NT2/D1 (cell line): Measurements from ENCODE around the gene CHRNA9.

Source experiments
- YY1 ChIP-seq: IDR thresholded peaks from 2 replicates; pipeline ENCODE4 v1.6.1; 2011; ENCODE audit not compliant: insufficient read length, insufficient read depth
- ZNF274 ChIP-seq: IDR thresholded peaks from 2 replicates; pipeline ENCODE4 v1.6.1; 2011; ENCODE audit warnings: mild to moderate bottlenecking, low read depth, low read length

GRCh38 chr4:40349561-40350198 is 14.5 kb downstream of the CHRNA9 start:
- no peak for TF ChIP-seq ZNF274
- no peak for TF ChIP-seq YY1
